Stimulated activated CD4-positive, alpha-beta T cell treated with anti-CD3 and anti-CD28 coated beads, Interleukin-15, amount 100 ng/mL, for 24 hours (primary cell): Measurements from ENCODE around the gene ATP1A4.
"Not testable (repeated sequence)": the region's sequence is repeated elsewhere in the genome, so short reads cannot be mapped to it uniquely, and the experiment has no call there.

ENCODE experiments used
- DNase-seq: peaks from one replicate; pipeline ENCODE4 v3.0.0-alpha.2; 2020

ATP1A4 gene

GRCh38 chr1:160151303-160151702 lies at the start of gene ATP1A4:
Gene ATP1A4 (plus strand): TSS chr1:160151603. CDS start chr1:160152041, 438 bp downstream.
- no peak for DNase-seq

- no peak for DNase-seq
Measured at GRCh38 chr1:160101717-160102522, 49.5 kb upstream of the ATP1A4 start.

DNA sequence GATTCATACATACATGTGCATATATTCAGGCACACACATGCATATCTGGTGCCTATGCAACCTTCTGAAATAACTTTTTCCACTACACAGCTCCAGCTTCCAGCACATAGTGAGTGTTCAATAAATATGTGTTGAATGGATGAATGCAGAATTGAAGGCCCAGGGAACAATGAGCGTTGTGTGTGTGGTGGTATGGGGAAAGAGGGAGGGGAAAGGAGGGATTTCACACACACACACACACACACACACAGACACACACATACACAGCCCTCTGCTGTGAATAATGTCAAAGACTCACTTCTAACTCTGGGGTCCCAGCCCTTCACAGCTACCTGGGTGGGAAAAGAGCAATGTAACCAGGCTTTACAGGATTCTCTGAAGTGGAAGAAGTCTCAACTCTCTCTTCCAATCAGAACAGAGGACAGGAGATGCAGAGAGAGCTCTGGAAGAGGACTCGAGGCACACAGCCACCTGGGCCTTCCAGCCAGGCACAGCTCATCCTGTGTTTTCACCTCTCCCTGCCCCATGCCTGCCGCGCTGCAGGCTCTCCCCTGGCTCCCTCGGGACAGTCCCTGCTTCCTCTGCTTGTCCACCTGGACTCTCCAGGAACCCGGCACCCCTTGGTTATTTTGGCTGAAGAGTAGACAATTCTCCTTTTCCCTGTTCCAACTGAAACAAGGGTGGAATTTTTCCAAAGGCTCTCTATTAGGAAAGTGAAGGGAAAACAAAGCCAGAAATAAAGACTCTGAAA lies 47.6 kb upstream of the ATP1A4 start:
- DNase-seq, result no peak

DNA sequence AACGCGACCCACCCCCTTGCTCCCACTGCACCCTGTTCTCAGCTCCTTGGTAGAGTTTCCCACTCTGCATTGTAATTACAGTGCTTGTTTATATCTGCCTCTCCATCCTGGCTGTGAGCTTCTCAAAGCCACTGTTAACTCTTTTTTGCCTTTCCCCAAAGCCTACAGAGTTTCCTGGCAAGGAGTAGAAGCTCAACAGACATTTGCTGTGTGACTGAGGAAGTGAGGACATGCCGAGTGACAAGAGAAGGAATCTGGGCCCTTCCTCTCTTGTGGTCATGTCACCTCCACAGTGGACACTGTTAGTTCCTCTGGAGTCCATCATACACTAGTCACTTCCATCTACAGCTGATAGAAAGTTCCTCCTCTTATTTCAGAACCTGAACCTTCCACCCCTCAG lies 46.9 kb upstream of the ATP1A4 start:
- DNase-seq, result no peak

DNA sequence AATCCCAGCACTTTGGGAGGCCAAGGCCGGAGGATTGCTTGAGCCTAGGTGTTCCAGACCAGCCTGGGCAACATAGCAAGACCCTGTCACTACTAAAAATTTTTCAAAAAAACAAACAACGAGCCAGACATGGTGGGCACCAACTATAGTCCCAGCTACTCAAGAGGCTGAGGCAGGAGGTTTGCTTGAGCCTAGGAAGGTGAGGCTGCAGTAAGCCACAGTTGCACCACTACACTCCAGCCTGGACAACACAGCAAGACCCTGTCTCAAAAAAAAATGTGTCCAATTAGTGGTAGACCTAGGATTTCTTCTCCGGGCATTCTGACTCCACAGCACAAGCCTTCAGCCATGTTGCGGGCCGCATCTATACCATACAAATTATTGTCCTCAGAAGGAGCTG lies 46.2 kb upstream of the ATP1A4 start:
- no peak for DNase-seq

DNA sequence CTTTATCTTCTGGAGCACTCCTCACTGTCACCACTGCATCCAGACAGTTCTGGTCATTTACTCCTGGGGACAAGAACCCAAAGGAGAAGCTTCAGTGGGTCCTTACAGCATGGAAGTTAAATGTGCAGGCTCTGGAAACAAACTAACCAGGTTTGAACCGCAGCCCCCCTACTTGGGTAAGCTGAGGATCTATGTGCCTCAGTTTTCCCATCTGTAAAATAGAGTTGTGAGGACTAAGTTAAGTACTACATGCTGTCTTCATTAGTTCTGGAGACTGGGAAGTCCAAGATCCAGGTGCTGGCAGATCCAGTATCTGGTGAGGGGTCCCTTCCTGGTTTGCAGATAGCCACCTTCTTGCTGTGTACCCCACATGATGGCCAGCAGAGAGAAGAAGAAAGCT lies 43.9 kb upstream of the ATP1A4 start:
- DNase-seq, result no peak

DNA sequence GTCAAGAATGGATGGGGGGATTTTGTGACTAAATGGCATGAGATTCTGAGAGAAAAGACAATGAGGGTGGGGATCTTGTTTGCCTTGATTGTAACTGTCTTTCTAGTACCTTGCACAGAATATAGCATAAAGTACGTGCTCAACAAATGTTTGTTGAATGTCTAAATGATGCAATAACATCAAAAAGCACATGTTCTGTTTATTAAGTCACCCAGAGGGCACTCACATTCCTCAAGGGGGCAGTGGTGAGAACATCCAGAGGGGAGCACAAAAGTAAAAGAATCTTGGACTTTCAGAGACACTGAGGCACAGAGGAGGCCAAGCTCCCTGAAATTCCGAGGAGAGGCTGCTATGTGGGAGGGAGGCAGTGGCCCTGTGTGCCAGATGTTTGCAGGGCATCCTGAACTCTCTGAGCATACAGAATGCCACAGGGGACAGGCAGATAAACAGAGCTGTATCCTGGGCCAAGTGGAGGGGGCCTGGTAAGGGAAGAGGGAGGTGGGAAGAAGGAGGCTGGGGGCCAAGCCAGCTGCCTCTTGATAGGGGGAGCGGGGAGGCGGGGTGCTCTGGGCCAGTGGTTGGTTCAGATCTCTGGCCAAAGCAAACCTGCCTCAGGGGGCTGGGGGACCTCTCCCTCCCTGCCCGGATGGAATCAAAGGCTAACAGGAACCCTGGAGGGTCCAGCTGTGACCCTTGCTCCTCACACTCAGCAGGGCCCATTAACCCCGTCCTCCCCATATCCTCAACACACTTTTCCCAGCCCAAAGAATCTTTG lies 42.3 kb upstream of the ATP1A4 start:
- DNase-seq, result peak; percentile 59

GRCh38 chr1:160109686-160110085 lies 41.7 kb upstream of the ATP1A4 start:
- DNase-seq, result no peak

DNA sequence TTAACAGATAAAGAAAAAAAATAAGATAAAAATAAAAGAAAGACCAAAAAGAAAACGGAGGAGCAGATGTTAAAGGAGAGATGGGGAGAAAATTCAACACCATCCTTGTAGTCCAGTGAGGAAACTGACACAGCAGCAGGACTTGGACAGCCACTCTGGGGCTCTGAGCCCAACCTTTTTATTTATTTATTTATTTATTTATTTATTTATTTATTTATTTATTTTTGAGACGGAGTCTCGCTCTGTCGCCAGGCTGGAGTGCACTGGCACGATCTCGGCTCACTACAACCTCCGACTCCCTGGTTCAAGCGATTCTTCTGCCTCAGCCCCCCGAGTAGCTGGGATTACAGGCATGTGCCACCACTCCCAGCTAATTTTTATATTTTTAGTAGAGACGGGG lies 39.9 kb upstream of the ATP1A4 start:
- DNase-seq, result not testable (repeated sequence)

DNA sequence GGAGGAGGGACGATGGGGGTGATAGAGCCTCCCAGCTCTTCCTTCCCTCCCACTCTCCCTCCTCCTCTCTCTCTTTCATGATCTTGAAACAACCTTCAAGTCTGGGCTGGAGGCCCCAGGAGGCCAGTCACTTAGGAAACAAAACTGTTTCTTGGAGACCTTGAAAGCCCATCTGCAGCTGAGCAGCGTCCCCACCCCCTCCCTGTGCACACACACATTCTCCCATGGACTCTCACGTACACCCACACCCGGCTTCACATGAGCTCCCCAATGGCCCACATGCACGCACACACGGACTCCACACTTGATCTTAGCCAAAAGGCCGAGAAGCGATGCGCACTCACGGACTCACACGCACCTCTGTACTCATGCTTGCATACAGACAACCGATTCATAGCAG lies 39.0 kb upstream of the ATP1A4 start:
- no peak for DNase-seq

- DNase-seq, result no peak
Measured at GRCh38 chr1:160113407-160113806, 38.0 kb upstream of the ATP1A4 start.

DNA sequence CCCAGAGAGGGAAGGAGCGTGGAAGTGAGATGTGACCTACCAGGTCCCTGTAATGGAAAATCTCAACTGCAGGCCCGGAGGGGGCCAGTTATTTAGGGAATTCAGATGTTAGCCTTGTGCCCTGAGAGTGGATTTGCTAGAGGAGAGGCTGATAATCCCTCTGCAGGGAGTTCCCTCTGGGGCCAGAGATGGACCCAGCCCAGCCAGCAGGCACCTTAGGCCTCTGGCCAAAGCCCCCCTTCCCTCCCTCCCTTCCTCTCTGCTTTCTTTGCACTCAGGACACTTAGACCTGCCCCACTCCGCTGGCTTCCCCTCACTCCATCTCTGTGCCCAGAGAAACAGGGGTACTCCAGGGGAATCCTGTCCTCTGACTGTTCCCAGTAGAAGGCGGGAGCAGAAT lies 37.3 kb upstream of the ATP1A4 start:
- DNase-seq, result no peak

DNA sequence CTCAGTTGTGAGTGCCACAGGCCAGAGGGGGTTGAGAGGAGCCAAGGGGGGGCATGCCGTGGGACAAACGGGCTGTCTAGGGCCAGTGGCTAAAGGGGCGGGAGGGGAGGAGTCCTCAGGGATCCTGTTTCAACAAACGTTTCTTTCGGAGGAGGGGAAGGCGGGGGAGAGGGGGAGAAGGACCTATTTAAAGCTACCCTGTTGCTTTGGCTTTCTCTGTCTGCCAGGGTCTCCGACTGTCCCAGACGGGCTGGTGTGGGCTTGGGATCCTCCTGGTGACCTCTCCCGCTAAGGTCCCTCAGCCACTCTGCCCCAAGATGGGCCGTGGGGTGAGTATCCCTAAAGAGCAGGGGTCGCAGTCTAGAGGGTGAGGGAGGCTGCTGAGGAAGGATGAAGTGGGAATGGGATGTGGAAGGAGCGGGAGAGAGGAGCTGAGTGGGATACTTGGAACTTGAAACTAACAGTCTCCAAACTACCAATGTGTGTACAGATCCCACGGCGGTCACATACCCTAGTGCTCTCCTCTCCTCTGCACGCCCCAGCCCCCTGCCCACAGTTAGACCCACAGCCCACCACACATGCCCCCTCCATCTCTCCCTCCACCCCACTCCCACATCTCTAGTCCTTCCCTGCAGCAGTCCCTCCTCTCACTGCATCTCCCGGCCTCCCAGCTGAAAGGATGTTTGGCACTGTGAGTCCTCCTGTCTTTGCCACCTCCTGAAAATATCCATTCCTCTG lies 35.7 kb upstream of the ATP1A4 start, which contains the start of gene ATP1A2:
TSS of gene ATP1A2 (plus strand) at position 215 of the 738 bp plus-strand sequence. CDS start at position 318, 103 bp downstream.
- no peak for DNase-seq

- DNase-seq, result no peak
Measured at GRCh38 chr1:160116283-160117147, 34.9 kb upstream of the ATP1A4 start.

DNA sequence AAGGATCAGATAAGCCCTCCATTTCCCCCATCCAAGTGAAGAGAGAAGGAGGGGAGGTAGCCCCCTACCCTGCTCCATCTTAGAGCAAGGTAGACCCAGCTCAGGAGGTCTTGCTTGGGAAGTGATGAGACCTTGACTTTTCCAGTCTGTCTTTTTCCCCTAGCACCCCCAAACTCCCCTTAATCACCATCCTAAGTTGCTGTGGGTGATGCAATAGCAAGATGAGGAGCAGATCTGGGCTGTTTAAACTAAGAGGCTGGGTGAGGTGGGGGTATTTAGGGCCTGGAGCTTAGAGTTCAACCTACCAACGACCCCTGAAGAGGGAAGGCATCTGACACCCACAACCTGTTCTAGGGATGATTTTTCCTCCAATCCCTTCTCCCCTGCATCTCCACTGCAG lies 34.1 kb upstream of the ATP1A4 start:
- no peak for DNase-seq

DNA sequence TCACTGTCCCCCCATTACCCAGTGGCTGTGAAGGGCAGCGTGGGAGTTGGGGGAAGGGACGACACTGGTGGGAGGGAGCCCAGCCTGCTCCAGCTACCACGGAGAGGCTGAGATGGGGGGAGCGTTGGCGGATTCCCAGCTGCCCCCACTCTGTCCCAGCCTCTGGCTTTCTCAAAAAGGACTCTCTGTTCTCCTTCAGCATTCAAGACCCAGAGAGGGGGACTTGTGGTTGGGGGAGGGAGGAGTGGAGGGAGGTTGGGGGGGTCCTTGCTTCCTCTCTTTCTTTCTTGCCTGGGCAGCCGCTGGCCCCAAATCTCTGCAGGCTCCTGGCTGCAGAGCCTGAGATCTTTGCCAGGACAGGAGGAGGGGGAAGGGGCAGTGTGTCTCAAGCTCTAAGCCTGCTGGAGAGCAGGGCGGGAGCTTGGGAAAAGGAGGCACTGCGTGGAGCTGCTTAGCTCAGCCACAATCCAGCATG lies 33.7 kb upstream of the ATP1A4 start:
- DNase-seq, result no peak

DNA sequence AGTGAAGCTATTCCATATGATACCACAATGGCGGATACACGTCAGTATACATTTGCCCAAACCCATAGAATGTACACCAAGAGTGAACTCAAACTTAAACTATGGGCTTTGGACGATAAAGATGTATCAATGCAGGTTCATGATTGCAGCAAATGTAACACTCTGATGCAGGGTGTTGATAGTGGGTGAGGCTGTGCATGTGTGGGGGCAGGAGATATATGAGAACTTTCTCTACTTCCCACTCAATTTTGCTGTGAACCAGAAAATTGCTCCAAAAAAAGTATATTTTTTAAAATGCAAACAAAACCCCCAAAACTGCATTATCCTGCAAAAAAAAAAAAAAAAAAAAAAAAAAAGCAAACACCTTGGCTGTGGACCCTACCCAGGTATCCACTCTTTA lies 32.5 kb upstream of the ATP1A4 start:
- DNase-seq, result no peak

DNA sequence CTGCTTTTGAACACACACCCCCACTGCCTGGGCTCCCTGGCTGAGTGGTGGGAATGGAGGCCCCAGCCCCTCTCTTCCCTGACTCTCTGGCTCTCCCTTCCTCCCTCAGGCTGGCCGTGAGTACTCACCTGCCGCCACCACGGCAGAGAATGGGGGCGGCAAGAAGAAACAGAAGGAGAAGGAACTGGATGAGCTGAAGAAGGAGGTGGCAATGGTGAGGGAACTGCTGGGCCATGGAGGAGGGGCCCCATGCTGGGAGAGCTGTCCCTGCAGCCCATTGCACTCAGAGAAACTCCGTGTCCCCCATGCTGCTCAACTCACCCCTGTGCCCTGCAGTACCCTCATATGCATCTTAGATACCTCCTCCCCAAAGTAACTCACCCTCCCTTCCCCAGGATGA lies 30.6 kb upstream of the ATP1A4 start:
- DNase-seq, result no peak

- no peak for DNase-seq
Measured at GRCh38 chr1:160121388-160121787, 30.0 kb upstream of the ATP1A4 start.

- DNase-seq, result no peak
Measured at GRCh38 chr1:160122978-160123495, 28.4 kb upstream of the ATP1A4 start.

DNA sequence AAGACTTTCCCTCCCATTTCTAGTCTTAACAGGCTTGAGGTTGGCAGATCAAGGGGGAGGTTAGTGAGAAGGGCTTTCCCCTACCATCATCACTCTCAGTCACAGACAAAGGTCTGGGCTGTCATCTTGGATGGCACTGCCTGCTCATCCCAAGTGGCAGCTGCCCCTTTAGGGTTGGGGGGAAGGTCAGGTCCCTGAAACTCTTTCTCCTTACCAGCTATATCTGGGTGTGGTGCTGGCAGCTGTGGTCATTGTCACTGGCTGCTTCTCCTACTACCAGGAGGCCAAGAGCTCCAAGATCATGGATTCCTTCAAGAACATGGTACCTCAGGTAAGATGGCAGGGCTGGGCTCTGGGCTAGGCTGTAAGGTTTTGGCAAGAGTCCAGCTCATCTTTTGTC lies 27.7 kb upstream of the ATP1A4 start:
- no peak for DNase-seq
